ENCODE measurements around the gene ZBTB5.

The ZBTB5 gene

GRCh38 chr9:37420271-37421215, 44.7 kb downstream of the ZBTB5 start:
- no peak overlapping the region for H3K4me3 Mint-ChIP-seq
- peak overlapping the region; percentile 59 for H3K27ac Mint-ChIP-seq
- H3K27me3 Mint-ChIP-seq (ENCODE audit: low read depth, poor library complexity), result peaks cover 8% of the 10 kb centered on the region
- H3K9me3 Mint-ChIP-seq, result no peaks in the 10 kb centered on the region
- no peaks in the 10 kb centered on the region for H3K36me3 Mint-ChIP-seq (ENCODE audit: low read depth)
- peaks cover 36% of the 10 kb centered on the region for H3K4me1 Mint-ChIP-seq
- TF ChIP-seq, protein P1, sequence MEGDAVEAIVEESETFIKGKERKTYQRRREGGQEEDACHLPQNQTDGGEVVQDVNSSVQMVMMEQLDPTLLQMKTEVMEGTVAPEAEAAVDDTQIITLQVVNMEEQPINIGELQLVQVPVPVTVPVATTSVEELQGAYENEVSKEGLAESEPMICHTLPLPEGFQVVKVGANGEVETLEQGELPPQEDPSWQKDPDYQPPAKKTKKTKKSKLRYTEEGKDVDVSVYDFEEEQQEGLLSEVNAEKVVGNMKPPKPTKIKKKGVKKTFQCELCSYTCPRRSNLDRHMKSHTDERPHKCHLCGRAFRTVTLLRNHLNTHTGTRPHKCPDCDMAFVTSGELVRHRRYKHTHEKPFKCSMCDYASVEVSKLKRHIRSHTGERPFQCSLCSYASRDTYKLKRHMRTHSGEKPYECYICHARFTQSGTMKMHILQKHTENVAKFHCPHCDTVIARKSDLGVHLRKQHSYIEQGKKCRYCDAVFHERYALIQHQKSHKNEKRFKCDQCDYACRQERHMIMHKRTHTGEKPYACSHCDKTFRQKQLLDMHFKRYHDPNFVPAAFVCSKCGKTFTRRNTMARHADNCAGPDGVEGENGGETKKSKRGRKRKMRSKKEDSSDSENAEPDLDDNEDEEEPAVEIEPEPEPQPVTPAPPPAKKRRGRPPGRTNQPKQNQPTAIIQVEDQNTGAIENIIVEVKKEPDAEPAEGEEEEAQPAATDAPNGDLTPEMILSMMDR (IDR thresholded peaks at IDR 0.05), result no peak
- no peak for DNase-seq

- H3K4me1 Mint-ChIP-seq, result peaks cover 43% of the 10 kb centered on the region
- TF ChIP-seq, protein P1 (IDR thresholded peaks at IDR 0.05), result no peak
- peak overlapping the region; percentile 95 for H3K27ac Mint-ChIP-seq
- peaks cover 8% of the 10 kb centered on the region for H3K27me3 Mint-ChIP-seq (ENCODE audit: low read depth, poor library complexity)
- H3K36me3 Mint-ChIP-seq (ENCODE audit: low read depth), result no peaks in the 10 kb centered on the region
- H3K4me3 Mint-ChIP-seq, result no peak overlapping the region
- no peaks in the 10 kb centered on the region for H3K9me3 Mint-ChIP-seq
- no peak for DNase-seq
Measured at GRCh38 chr9:37419204-37419603, 46.0 kb downstream of the ZBTB5 start.

DNA sequence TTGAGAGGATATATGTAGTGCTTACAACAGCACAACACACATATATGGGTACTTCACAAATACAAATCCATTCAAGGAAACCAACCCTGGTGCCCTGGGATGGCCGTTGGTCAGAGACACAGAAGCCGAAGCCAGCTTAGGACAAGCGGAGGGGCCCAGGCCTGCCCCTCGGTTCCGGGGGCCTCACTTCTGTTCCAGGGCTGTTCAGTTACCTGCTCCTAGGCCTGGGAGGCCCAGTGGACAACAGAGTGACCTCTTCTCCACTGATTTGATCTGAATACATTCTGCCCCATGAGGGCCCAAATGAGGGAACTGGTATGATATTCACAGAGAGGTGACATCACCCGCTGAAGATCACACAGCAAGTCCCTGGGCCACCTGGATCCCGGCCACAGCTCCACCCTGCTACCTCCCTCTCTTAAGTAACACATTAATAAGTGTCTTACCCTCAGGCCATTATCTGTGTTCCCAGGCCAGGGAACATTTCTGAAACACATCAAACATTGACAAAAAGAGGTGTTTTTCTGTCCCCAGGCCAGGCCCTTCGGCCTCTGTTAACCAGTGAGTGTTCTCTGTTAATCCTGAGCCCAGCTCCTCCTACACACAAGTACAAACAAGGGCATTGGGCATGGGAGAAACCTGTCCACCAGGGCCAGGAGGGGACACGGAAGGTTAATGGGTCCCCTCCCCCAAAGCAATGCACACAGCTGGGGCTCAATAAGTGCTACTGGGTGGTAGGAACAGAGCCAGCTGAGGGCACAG, 47.2 kb downstream of the ZBTB5 start:
- peaks cover 37% of the 10 kb centered on the region for H3K4me1 Mint-ChIP-seq
- no peak for DNase-seq
- no peaks in the 10 kb centered on the region for H3K9me3 Mint-ChIP-seq
- H3K27ac Mint-ChIP-seq, result no peak overlapping the region
- H3K4me3 Mint-ChIP-seq, result no peak overlapping the region
- peaks cover 8% of the 10 kb centered on the region for H3K27me3 Mint-ChIP-seq (ENCODE audit: low read depth, poor library complexity)
- H3K36me3 Mint-ChIP-seq (ENCODE audit: low read depth), result no peaks in the 10 kb centered on the region
- TF ChIP-seq, protein P1 (IDR thresholded peaks at IDR 0.05), result no peak

- Mint-ChIP-seq H3K36me3 (ENCODE audit: low read depth) (no peaks in the 10 kb centered on the region), H3K4me1 (peaks cover 34% of the 10 kb centered on the region), H3K4me3 (no peak overlapping the region), H3K27me3 (ENCODE audit: low read depth, poor library complexity) (peaks cover 8% of the 10 kb centered on the region), H3K9me3 (no peaks in the 10 kb centered on the region), H3K27ac (no peak overlapping the region)
- TF ChIP-seq, protein P1 (IDR thresholded peaks at IDR 0.05), result no peak
- DNase-seq, result no peak
Measured at GRCh38 chr9:37417252-37417803, 47.9 kb downstream of the ZBTB5 start.

DNA sequence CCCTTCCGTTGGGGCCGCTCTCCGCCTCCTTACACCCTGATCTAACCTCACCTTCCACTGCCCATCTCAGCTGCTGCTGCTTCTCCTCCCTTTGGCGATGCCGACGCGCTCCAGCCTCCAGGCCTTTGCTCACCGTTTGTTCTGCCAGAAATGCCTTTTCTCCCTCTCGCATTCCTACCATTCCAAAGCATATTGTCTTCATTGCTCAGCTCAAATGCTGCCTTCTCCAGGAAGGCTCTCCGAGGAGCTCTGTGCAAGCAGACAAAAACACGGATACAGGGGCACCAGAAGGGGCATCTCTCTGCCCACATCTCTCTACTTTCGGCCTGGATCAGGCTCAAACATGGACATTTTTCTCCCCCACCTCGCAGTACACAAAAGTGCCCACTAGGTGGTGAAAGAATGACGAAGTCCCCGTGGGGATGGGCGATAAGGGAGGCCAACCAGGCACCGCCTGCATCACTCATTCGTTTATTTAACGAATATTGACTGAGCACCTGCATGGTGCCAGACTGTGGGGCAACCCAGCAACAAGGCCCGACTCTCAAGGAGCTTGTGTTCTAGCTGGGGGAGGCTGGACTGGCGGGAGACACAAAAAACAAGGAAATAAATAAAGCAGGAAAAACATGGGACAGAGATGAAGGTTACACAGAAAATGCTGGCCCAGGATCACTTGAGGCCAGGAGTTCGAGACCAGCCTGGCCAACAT, 50.1 kb downstream of the ZBTB5 start:
- Mint-ChIP-seq H3K9me3 (no peaks in the 10 kb centered on the region), H3K27me3 (ENCODE audit: low read depth, poor library complexity) (peaks cover 10% of the 10 kb centered on the region), H3K27ac (peak overlapping the region; percentile 63), H3K4me3 (peak overlapping the region; percentile 52), H3K36me3 (ENCODE audit: low read depth) (no peaks in the 10 kb centered on the region), H3K4me1 (peaks cover 33% of the 10 kb centered on the region)
- peak; percentile 81 for DNase-seq
- TF ChIP-seq, protein P1 (IDR thresholded peaks at IDR 0.05), result peak; percentile 85
